ENCODE results near the gene ZNF705A.
"Not testable (repeated sequence)": the region's sequence is repeated elsewhere in the genome, so short reads cannot be mapped to it uniquely, and the experiment has no call there.

Gene ZNF705A

GRCh38 chr12:8184206-8184605, 27.4 kb downstream of the ZNF705A start:
- not testable (repeated sequence) for DNase-seq (ENCODE audit: low spot score)

- not testable (repeated sequence) for DNase-seq (ENCODE audit: low spot score)
These were observed 31.3 kb downstream of the ZNF705A start for GRCh38 chr12:8188088-8188487.

- DNase-seq (ENCODE audit: low spot score) = not testable (repeated sequence)
These were observed 41.0 kb downstream of the ZNF705A start for GRCh38 chr12:8197685-8198308.

- DNase-seq (ENCODE audit: low spot score) = not testable (repeated sequence)
These were observed 62.0 kb downstream of the ZNF705A start for GRCh38 chr12:8218711-8219382.

- not testable (repeated sequence) for DNase-seq (ENCODE audit: low spot score)
These were observed 64.6 kb downstream of the ZNF705A start for GRCh38 chr12:8221375-8221774.

GRCh38 chr12:8221844-8222243, 65.0 kb downstream of the ZNF705A start:
- DNase-seq (ENCODE audit: low spot score) = not testable (repeated sequence)

- not testable (repeated sequence) for DNase-seq (ENCODE audit: low spot score)
These were observed 65.5 kb downstream of the ZNF705A start for GRCh38 chr12:8222303-8222702.

GRCh38 chr12:8223646-8224045, 66.8 kb downstream of the ZNF705A start:
- not testable (repeated sequence) for DNase-seq (ENCODE audit: low spot score)

- not testable (repeated sequence) for DNase-seq (ENCODE audit: low spot score)
These were observed 68.0 kb downstream of the ZNF705A start for GRCh38 chr12:8224782-8225181.

GRCh38 chr12:8226355-8226754, 69.5 kb downstream of the ZNF705A start:
- no peak for DNase-seq (ENCODE audit: low spot score)

GRCh38 chr12:8226992-8227731, 70.3 kb downstream of the ZNF705A start, which contains the start of gene FAM90A1:
Gene FAM90A1 (minus strand): TSS chr12:8227618. CDS start chr12:8224832, 2,786 bp downstream.
- not testable (repeated sequence) for DNase-seq (ENCODE audit: low spot score)

- DNase-seq (ENCODE audit: low spot score) = not testable (repeated sequence)
These were observed 70.9 kb downstream of the ZNF705A start for GRCh38 chr12:8227732-8228077.

- DNase-seq (ENCODE audit: low spot score) = not testable (repeated sequence)
These were observed 71.8 kb downstream of the ZNF705A start for GRCh38 chr12:8228607-8229006.

- not testable (repeated sequence) for DNase-seq (ENCODE audit: low spot score)
These were observed 72.7 kb downstream of the ZNF705A start for GRCh38 chr12:8229486-8229885.

All from hematopoietic multipotent progenitor cell treated with erythropoietin and hydrocortisone succinate and interleukin-3 and kit ligand, for 17 days (in vitro differentiated cells).